GM23338 (cell line): Measurements from ENCODE around the gene CUX1. TPM values are rescaled to one million over a fixed set of nuclear protein-coding genes. Genes with fewer than 3 reads are reported as not detected.

Experiments
- ATAC-seq: fragments of 200-7000 bp; cut with Tn5 transposase; 3 replicates; pipeline ENCODE4 v1.9.1; 2020
- DNase-seq: peaks from one replicate; pipeline ENCODE4 v3.0.0-alpha.2; 2015; ENCODE audit warnings: low spot score
- H2AFZ ChIP-seq: fragments of 200-600 bp; sonication (generic); 2 replicates; pipeline ENCODE4 v1.8.0; 2016; ENCODE audit warnings: antibody characterized with exemption, mild to moderate bottlenecking, moderate library complexity
- H3F3A ChIP-seq: fragments of 200-600 bp; sonication (generic); replicated peaks from 2 replicates; pipeline ENCODE4 v1.8.0; 2017; ENCODE audit warnings: antibody characterized with exemption, mixed run types, low read depth
- H3K27ac ChIP-seq: fragments of 200-600 bp; sonication (generic); 2 replicates; pipeline ENCODE4 v1.6.1; 2016; ENCODE audit warnings: low read depth
- H3K27me3 ChIP-seq: fragments of 200-600 bp; sonication (generic); 2 replicates; pipeline ENCODE4 v1.8.0; 2016; ENCODE audit warnings: mild to moderate bottlenecking, mixed run types, moderate library complexity; ENCODE audit not compliant: insufficient read depth
- H3K36me3 ChIP-seq: fragments of 200-600 bp; sonication (generic); 2 replicates; pipeline ENCODE4 v1.8.0; 2016; ENCODE audit warnings: mild to moderate bottlenecking; ENCODE audit not compliant: insufficient read depth
- H3K4me1 ChIP-seq: fragments of 200-600 bp; sonication (generic); 2 replicates; pipeline ENCODE4 v1.8.0; 2016; ENCODE audit warnings: mild to moderate bottlenecking, moderate library complexity; ENCODE audit not compliant: insufficient read depth
- H3K4me2 ChIP-seq: fragments of 200-600 bp; sonication (generic); 2 replicates; pipeline ENCODE4 v1.7.1; 2017; ENCODE audit warnings: mixed run types
- H3K4me3 ChIP-seq: fragments of 200-600 bp; sonication (generic); 2 replicates; pipeline ENCODE4 v1.6.1; 2016; ENCODE audit warnings: mixed run types
- H3K79me2 ChIP-seq: fragments of 200-600 bp; sonication (generic); replicated peaks from 2 replicates; pipeline ENCODE4 v1.8.0; 2017; ENCODE audit warnings: mild to moderate bottlenecking; ENCODE audit not compliant: insufficient read depth
- H3K9me2 ChIP-seq: fragments of 200-600 bp; sonication (generic); 2 replicates; pipeline ENCODE4 v1.8.0; 2017; ENCODE audit not compliant: insufficient read depth
- H4K20me1 ChIP-seq: fragments of 200-600 bp; sonication (generic); replicated peaks from 2 replicates; pipeline ENCODE4 v1.8.0; 2017; ENCODE audit warnings: mild to moderate bottlenecking; ENCODE audit not compliant: insufficient read depth
- H3K27ac Mint-ChIP-seq: 2 replicates; pipeline ENCODE4 v1.8.0; 2020; ENCODE audit warnings: inconsistent platforms, mild to moderate bottlenecking, moderate library complexity, mixed read lengths
- H3K27me3 Mint-ChIP-seq: 3 replicates; pipeline ENCODE4 v1.8.0; 2022; ENCODE audit warnings: low read depth, mild to moderate bottlenecking, moderate library complexity, mixed read lengths, inconsistent platforms; ENCODE audit not compliant: insufficient read depth, poor library complexity
- H3K36me3 Mint-ChIP-seq: 3 replicates; pipeline ENCODE4 v1.8.0; 2021; ENCODE audit warnings: low read depth, mild to moderate bottlenecking, inconsistent platforms, moderate library complexity, mixed read lengths
- H3K4me1 Mint-ChIP-seq: 3 replicates; pipeline ENCODE4 v1.8.0; 2020; ENCODE audit warnings: mild to moderate bottlenecking, inconsistent platforms, mixed read lengths
- H3K4me3 Mint-ChIP-seq: 3 replicates; pipeline ENCODE4 v1.8.0; 2021; ENCODE audit warnings: moderate library complexity, mild to moderate bottlenecking, inconsistent platforms, mixed read lengths
- H3K9me3 Mint-ChIP-seq: 3 replicates; pipeline ENCODE4 v1.8.0; 2020; ENCODE audit warnings: moderate library complexity, mild to moderate bottlenecking, inconsistent platforms, mixed read lengths
- CTCF ChIP-seq, 2 experiments: fragments of 200-600 bp in 1 of 2; sonication (generic) in 1 of 2; conservative IDR thresholded peaks; 2 replicates each; pipeline versions ENCODE4 v1.5.1 to v1.6.1; 2016 to 2017; ENCODE audit warnings: antibody characterized with exemption in 2 of 2, low read depth in 2 of 2, mild to moderate bottlenecking in 2 of 2, moderate library complexity in 1 of 2
- EZH2 ChIP-seq: fragments of 200-600 bp; sonication (generic); IDR thresholded peaks from one replicate; pipeline ENCODE4 v1.8.0; 2017; ENCODE audit warnings: antibody characterized with exemption, mild to moderate bottlenecking, low read depth; ENCODE audit not compliant: unreplicated experiment
- EZH2phosphoT487 ChIP-seq: fragments of 200-600 bp; sonication (generic); IDR thresholded peaks from one replicate; pipeline ENCODE4 v1.8.1; 2018; ENCODE audit warnings: antibody characterized with exemption; ENCODE audit not compliant: unreplicated experiment
- JUNB ChIP-seq: IDR thresholded peaks from one replicate; pipeline ENCODE4 v1.6.1; 2016; ENCODE audit warnings: antibody characterized with exemption; ENCODE audit not compliant: unreplicated experiment
- NANOG ChIP-seq: IDR thresholded peaks from 2 replicates; pipeline ENCODE4 v1.6.1; 2016; ENCODE audit warnings: antibody characterized with exemption, borderline replicate concordance
- POLR2AphosphoS5 ChIP-seq: IDR thresholded peaks from 2 replicates; pipeline ENCODE4 v1.6.1; 2016; ENCODE audit warnings: antibody characterized with exemption, low read depth
- REST ChIP-seq: IDR thresholded peaks from one replicate; pipeline ENCODE4 v1.6.1; 2018; ENCODE audit warnings: antibody characterized with exemption; ENCODE audit not compliant: unreplicated experiment
- STAT1 ChIP-seq: IDR thresholded peaks from one replicate; pipeline ENCODE4 v1.6.1; 2016; ENCODE audit warnings: antibody characterized with exemption; ENCODE audit not compliant: unreplicated experiment
- ZNF462 ChIP-seq: fragments of 250-450 bp; sonication (Bioruptor Pico); IDR thresholded peaks from 2 replicates; pipeline ENCODE4 v1.5.0; 2020; ENCODE audit warnings: mild to moderate bottlenecking, moderate library complexity
- polyA plus RNA-seq: library from polyadenylated mRNA; unstranded; fragments of >200 nt; fragmentation: Nextera tagmentation; extraction: Ambion mirVana; gene quantifications from 2 replicates; pipeline ENCODE4 v1.2.1, GENCODE V29; 2016
- total RNA-seq: library from RNA; depleted of rRNA; stranded (reverse); fragments of >200 nt; shearing (Covaris generic); gene quantifications from 2 replicates; pipeline ENCODE4 v1.2.3, GENCODE V29; 2014

CUX1 gene
- total and polyA plus RNA-seq, 2 experiments from 2014 or later: 49.9 to 64.0 TPM

- TF ChIP-seq ZNF462 (CRISPR knock-in tag) (no peak), REST (no peak), EZH2phosphoT487 (no peak), JUNB (no peak), EZH2 (no peak)
Observed at GRCh38 chr7:102039706-102040105, 222.3 kb downstream of the CUX1 start (continued).

- no peak overlapping the region for H3K27ac Mint-ChIP-seq
Observed at GRCh38 chr7:102040569-102040968, 223.1 kb downstream of the CUX1 start.

More at GRCh38 chr7:102040569-102040968, 223.1 kb downstream of the CUX1 start:
- ATAC-seq: no peak
- H3K27me3 ChIP-seq: no peaks in the 10 kb centered on the region
- H3K79me2 ChIP-seq: peaks cover 13% of the 10 kb centered on the region
- H4K20me1 ChIP-seq: peaks cover 17% of the 10 kb centered on the region; the same call in 1 of the 2 replicates
- no peak for DNase-seq
- no peaks in the 10 kb centered on the region for H3F3A ChIP-seq
- no peak for TF ChIP-seq CTCF (conservative IDR thresholded peaks at IDR 0.05; ENCODE audit: low read depth in 2 of 2)
- TF ChIP-seq NANOG: no peak
- TF ChIP-seq POLR2AphosphoS5: no peak
- TF ChIP-seq STAT1: no peak
- TF ChIP-seq REST: no peak
- TF ChIP-seq JUNB: no peak
- H3K27ac ChIP-seq: no peak overlapping the region
- H3K4me2 ChIP-seq: no peak overlapping the region
- H2AFZ ChIP-seq: no peak overlapping the region
- peaks cover 3% of the 10 kb centered on the region; the same call in 1 of the 3 replicates for H3K4me1 Mint-ChIP-seq
- H3K4me1 ChIP-seq: no peaks in the 10 kb centered on the region
- H3K27me3 Mint-ChIP-seq: peaks cover 3% of the 10 kb centered on the region
- no peak overlapping the region for H3K4me3 ChIP-seq
- H3K36me3 Mint-ChIP-seq: no peaks in the 10 kb centered on the region; the same call in 2 of the 3 replicates
- no peaks in the 10 kb centered on the region for H3K36me3 ChIP-seq
- H3K4me3 Mint-ChIP-seq: no peak overlapping the region
- no peaks in the 10 kb centered on the region for H3K9me3 Mint-ChIP-seq
- no peaks in the 10 kb centered on the region for H3K9me2 ChIP-seq
